ENCODE measurements around the gene TTLL11. TPM values are rescaled to one million over a fixed set of nuclear protein-coding genes. Genes with fewer than 3 reads are reported as not detected.

The TTLL11 gene
- total RNA-seq, 2 experiments from 2014 or later = 0.56 to 1.4 TPM

DNA sequence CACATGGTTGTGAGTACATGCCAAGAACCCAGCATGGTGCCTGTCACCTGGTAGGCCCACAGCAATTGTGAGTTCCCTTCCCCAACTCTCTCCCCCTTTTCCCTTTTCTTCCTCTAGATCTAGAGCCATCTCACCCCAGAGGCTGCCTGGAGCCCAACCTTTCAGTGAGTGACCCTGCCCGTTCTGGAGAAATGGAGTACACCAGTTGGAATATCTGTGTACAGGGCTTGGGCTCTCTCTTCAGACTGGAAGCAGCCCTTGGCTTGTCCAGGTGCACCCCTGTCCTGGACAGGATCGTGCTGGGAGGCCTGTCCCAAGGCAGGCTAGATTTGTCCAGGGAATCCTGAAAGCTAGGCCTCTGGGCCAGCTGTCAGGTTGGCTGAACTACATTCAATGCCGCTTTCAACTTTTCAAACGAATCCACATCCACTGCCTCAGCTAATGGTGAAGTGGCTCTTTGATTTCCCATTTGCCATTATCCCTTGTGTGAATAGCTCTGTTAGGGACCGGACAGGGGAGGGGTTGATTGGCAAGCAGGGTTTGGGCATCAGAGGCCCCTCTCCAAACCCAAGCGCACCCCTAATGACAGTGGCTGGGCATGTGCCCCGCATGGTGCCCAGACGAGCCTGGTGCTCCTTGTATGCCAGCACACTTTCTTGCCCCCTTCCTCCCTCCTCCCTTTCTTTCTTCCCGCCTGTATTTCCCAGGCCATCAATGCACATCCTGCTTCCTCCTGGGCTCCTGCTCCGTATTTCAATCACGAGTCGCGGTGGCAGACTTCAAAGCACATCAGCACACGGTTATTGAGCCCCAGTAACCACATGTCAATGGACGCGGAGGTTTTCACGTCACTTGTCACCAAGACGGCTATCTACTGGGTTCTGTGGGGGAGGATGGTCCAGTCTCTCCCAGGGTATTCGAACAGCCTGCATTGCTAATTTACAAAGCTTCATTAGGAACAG lies 230.5 kb downstream of the TTLL11 start:
- no peak overlapping the region for H3K4me3 Mint-ChIP-seq
- ATAC-seq (no peak), DNase-seq (no peak)
- H3K36me3 Mint-ChIP-seq (ENCODE audit: low read depth) = no peaks in the 10 kb centered on the region
- H3K9me3 Mint-ChIP-seq = no peaks in the 10 kb centered on the region
- no peaks in the 10 kb centered on the region for H3K27me3 Mint-ChIP-seq
- H3K27ac Mint-ChIP-seq = no peak overlapping the region
- POLR2A ChIA-PET = no interaction called here
- CTCF ChIA-PET = no interaction called here
- intact Hi-C loops (cut with micrococcal nuclease) = no loop called here
- TF ChIP-seq, protein P1, sequence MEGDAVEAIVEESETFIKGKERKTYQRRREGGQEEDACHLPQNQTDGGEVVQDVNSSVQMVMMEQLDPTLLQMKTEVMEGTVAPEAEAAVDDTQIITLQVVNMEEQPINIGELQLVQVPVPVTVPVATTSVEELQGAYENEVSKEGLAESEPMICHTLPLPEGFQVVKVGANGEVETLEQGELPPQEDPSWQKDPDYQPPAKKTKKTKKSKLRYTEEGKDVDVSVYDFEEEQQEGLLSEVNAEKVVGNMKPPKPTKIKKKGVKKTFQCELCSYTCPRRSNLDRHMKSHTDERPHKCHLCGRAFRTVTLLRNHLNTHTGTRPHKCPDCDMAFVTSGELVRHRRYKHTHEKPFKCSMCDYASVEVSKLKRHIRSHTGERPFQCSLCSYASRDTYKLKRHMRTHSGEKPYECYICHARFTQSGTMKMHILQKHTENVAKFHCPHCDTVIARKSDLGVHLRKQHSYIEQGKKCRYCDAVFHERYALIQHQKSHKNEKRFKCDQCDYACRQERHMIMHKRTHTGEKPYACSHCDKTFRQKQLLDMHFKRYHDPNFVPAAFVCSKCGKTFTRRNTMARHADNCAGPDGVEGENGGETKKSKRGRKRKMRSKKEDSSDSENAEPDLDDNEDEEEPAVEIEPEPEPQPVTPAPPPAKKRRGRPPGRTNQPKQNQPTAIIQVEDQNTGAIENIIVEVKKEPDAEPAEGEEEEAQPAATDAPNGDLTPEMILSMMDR (IDR thresholded peaks at IDR 0.05) = no peak
- no peaks in the 10 kb centered on the region for H3K4me1 Mint-ChIP-seq (ENCODE audit: low read depth)

- ChIA-PET POLR2A (no interaction called here), CTCF (no interaction called here)
- Mint-ChIP-seq H3K27ac (no peak overlapping the region), H3K4me1 (ENCODE audit: low read depth) (no peaks in the 10 kb centered on the region), H3K27me3 (no peaks in the 10 kb centered on the region), H3K36me3 (ENCODE audit: low read depth) (no peaks in the 10 kb centered on the region), H3K4me3 (no peak overlapping the region), H3K9me3 (no peaks in the 10 kb centered on the region)
- TF ChIP-seq, protein P1 (IDR thresholded peaks at IDR 0.05) = no peak
- intact Hi-C loops (cut with micrococcal nuclease) = no loop called here
- DNase-seq (peak; percentile 37), ATAC-seq (peak; percentile 61)
Measured at GRCh38 chr9:121861501-121862180, 231.5 kb downstream of the TTLL11 start.

GRCh38 chr9:121860744-121861143 lies 232.4 kb downstream of the TTLL11 start:
- POLR2A ChIA-PET = no interaction called here
- H3K36me3 Mint-ChIP-seq (ENCODE audit: low read depth) = no peaks in the 10 kb centered on the region
- intact Hi-C loops (cut with micrococcal nuclease) = no loop called here
- no peak overlapping the region for H3K27ac Mint-ChIP-seq
- CTCF ChIA-PET = no interaction called here
- DNase-seq (no peak), ATAC-seq (no peak)
- no peaks in the 10 kb centered on the region for H3K4me1 Mint-ChIP-seq (ENCODE audit: low read depth)
- no peaks in the 10 kb centered on the region for H3K27me3 Mint-ChIP-seq
- H3K9me3 Mint-ChIP-seq = no peaks in the 10 kb centered on the region
- H3K4me3 Mint-ChIP-seq = no peak overlapping the region
- TF ChIP-seq, protein P1 (IDR thresholded peaks at IDR 0.05) = no peak

GRCh38 chr9:121860213-121860612 lies 232.9 kb downstream of the TTLL11 start:
- TF ChIP-seq, protein P1 (IDR thresholded peaks at IDR 0.05) = no peak
- Mint-ChIP-seq H3K4me1 (ENCODE audit: low read depth) (no peaks in the 10 kb centered on the region), H3K4me3 (no peak overlapping the region), H3K27me3 (no peaks in the 10 kb centered on the region), H3K27ac (no peak overlapping the region), H3K9me3 (no peaks in the 10 kb centered on the region), H3K36me3 (ENCODE audit: low read depth) (no peaks in the 10 kb centered on the region)
- CTCF ChIA-PET = no interaction called here
- intact Hi-C loops (cut with micrococcal nuclease) = no loop called here
- no peak for ATAC-seq
- POLR2A ChIA-PET = interaction anchor here (1.2 kb wide), 1 partner anchor 26 kb away, joined by 5 read pairs; no protein-coding TSS in a partner anchor
- no peak for DNase-seq

GRCh38 chr9:121859646-121860045 lies 233.5 kb downstream of the TTLL11 start:
- CTCF ChIA-PET = no interaction called here
- Mint-ChIP-seq H3K36me3 (ENCODE audit: low read depth) (no peaks in the 10 kb centered on the region), H3K4me3 (no peak overlapping the region), H3K27ac (no peak overlapping the region), H3K4me1 (ENCODE audit: low read depth) (no peaks in the 10 kb centered on the region), H3K27me3 (no peaks in the 10 kb centered on the region), H3K9me3 (no peaks in the 10 kb centered on the region)
- POLR2A ChIA-PET = interaction anchor here (1.2 kb wide), 1 partner anchor 27 kb away, joined by 5 read pairs; no protein-coding TSS in a partner anchor
- DNase-seq (no peak), ATAC-seq (no peak)
- intact Hi-C loops (cut with micrococcal nuclease) = no loop called here
- TF ChIP-seq, protein P1 (IDR thresholded peaks at IDR 0.05) = no peak

Measured in activated CD8-positive, alpha-beta T cell treated with anti-CD3 and anti-CD28 coated beads for 36 hours (primary cell).